Measurements from ENCODE around the gene NFYB.

GRCh38 chr12:104137001-104137901 lies 759 bp downstream of the NFYB start:
- TF ChIP-seq CTCF (IDR thresholded peaks at IDR 0.05; ENCODE audit: insufficient read depth, low read length, poor library complexity, severe bottlenecking) (no peak), EZH2phosphoT487 (conservative IDR thresholded peaks at IDR 0.05; ENCODE audit: low read length) (no peak)
